Activated CD8-positive, alpha-beta memory T cell treated with anti-CD3 and anti-CD28 coated beads, Interleukin-2, amount 50 U/mL, for 1 hour (primary cell): ENCODE results near the gene PDP2.

Experiments
- DNase-seq: peaks from one replicate; pipeline ENCODE4 v3.0.0-alpha.2; 2020; ENCODE audit errors: extremely low read depth

PDP2 gene

DNA sequence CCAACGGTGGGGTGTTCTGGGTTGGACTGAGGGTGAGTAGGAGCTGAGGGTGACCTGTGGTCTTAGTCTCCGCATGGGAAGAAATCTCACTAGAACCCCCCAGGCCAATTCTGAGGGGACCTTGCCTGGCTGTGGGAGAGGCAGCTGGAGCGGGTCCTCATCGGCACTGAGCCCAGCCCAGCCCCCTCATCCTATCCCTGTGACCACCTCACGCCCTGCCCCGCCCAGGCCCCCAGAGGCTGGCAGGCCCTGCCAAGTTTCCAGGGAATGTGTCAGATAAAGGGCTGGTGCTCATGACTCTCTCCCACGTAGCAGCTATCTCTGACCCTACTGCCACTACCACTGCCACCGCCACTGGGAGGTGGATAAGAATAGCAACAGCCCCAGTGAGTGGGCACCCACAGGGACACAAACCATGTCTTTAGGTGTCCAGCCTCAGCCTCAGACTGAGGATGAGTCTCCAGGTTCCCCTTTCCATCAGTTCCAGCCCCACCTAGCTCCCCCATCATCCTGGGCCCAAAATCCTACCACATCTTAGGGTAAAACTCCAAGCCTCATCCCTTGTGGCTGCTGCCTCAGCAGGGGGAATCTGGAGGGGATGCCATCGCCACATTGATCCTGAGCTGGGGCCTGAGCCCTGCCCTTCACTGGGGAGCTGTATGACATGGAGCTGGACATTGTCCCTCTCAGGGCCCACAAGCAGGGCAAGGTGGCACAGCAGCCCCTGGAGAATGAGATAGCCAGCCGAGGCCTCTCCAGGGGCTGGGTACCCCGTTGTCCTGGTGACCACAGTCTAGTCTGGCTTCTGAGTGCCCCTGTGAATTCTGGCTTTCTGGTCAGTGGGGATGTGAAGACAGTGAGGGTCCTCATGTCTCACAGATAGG is 23.5 kb downstream of the PDP2 start:
- no peak for DNase-seq

DNA sequence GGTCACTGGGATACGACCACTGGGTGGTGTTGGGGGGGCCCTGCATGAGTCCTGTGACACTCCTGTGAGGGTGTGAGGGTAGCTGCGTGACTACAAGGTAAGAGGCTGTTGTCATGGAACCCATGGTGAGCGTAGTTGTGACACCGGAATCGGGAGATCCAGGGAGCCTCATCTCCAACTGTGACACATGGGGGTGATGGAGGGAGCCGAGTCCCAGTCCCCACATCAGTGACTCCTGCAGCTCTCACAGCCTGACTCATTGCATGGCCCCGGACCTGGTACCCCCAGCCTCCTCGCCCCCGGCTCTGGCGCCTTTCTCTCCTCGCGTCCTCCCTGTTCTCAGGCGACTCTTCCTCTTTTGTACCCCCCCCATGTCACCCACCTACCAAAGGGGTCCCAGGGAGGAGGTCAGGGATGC is 24.1 kb downstream of the PDP2 start:
- no peak for DNase-seq

DNA sequence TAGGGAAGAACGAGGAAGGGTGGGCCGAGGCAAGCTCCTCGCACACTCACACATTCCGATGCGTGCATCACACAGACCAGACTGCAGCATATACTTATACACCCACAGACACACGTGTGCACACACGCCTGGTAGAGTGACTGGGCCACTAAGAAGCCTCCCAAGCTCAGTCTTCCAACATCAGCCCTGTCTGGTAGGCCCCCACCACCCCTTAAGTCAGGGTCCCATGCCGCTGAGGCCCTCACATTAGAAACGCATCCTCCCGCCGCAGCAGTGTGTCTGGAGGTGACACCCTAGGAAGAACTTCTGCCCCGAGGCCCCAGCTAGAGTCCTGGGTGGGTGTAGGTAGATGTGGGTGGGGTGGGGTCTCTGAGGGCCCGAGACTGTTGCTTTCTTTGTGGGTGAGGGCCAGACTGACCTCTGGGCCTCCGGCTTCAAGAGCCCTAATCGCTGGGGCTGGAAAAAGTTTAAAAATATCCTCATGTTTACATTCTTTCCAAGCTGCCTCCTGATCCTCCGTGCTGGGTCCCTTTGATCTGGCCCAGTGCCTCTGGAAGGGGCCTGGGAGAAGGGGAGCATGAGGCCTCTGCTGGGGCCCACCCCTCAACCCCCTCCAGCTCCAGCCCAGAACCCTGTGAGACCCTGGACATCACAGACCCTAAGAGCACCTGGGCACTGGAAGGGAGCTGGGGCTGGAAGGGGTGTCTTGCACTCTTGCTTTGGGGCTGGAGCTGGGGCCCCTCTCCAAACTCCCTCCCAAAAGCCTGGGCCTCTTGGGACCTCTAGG is 24.7 kb downstream of the PDP2 start:
- no peak for DNase-seq

DNA sequence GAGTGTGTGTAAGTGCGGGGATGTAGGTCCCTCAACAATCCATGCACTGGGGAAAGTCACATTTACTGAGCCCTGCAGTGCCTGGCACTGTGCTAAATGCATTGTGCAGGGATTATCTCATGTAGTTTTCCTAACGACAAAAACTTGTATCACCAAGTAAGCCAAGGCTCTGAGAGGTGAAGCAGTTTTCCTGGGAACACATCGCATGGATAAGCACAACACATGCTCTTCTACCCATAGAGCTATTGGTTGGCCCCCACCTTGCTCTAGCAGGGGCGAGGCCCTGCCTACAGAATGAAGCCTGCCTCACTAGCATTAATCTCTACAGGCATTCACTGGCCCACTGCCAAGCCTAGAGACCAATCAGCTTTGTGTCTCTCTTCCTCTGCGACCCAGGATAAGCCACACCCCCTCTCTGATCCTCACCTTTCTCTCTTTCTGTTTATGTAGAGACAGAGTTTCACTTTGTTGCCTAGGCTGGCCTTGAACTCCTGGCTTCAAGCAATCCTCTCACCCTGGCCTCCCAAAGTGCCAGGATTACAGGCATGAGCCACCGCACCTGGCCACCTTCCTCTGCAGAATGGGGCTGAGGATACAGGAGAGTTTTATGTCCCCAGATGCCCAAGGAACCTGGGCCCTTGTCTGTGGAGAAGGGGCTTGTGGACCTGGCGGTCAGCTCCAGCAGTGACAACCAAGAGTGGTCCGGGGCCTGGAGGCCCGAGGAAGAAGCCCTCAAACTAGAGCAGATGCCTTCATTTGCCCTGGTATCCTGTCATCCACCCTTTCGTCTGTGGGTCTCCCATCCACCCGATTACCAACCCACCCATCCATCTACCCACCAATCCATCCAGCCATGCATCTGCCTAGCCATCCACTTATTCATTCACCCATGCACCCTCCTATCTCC is 25.6 kb downstream of the PDP2 start:
- DNase-seq, result no peak

DNA sequence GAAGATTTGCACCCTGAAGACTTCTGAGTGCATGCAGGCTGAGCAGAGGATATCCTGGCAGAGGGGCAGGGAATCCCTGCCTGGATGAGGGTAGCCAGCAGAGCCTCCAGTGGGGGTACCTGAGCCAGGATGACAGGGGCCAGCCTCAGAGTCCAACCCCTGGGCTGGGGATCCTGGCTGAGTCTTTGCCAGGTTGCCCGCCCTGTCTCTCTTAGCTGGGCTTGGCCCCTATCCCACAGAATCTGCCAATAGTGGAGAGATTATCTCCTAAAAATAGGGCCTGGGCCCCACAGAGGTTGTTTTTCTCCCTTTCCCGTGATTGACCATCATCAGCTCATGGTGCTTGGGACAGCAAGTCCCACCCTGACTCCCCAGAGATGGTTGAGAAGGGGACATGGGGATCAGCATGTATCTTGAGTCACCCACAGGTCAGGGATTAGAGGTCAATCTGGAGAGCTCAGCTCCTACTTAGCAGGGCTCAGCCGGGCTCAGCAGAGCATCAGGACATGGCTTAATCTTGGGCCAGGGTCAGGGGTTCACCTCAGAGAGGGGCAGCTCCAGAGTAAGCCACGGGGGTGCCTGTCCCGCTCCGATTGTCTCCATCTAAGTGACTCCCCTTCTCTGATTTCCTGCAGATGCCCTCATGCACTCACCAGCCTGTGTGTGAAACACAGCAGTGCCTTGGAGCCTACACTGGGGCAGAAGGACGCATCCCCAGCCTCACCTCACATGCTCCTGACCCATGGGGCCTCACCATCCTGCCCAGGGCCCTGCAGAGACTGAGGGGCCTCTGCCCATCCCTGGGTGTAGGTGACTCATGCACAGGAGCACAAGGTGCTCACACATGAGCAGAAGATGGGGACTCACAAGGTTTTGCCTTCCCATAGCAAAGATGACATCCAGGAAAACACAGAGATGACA is 26.9 kb downstream of the PDP2 start:
- DNase-seq, result no peak

DNA sequence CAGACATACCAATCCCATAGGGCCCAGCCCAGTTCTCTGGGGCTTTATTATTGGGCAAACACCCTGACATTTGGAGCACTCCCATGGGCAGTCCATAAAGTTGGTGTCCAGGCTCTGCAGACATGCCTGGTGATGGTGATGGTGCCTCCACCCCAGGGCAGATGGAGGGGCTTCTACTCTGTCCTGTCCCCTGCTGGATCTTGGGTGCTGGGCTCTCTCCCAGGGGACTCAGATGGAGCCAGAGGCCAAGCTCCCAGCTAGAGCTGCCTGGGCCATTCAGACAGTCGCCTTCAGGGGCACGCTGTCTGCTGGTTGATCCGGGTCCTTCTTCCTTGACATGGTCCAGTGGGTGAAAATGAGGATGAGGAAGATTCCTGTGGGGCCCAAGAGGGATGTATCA is 27.8 kb downstream of the PDP2 start:
- no peak for DNase-seq

DNA sequence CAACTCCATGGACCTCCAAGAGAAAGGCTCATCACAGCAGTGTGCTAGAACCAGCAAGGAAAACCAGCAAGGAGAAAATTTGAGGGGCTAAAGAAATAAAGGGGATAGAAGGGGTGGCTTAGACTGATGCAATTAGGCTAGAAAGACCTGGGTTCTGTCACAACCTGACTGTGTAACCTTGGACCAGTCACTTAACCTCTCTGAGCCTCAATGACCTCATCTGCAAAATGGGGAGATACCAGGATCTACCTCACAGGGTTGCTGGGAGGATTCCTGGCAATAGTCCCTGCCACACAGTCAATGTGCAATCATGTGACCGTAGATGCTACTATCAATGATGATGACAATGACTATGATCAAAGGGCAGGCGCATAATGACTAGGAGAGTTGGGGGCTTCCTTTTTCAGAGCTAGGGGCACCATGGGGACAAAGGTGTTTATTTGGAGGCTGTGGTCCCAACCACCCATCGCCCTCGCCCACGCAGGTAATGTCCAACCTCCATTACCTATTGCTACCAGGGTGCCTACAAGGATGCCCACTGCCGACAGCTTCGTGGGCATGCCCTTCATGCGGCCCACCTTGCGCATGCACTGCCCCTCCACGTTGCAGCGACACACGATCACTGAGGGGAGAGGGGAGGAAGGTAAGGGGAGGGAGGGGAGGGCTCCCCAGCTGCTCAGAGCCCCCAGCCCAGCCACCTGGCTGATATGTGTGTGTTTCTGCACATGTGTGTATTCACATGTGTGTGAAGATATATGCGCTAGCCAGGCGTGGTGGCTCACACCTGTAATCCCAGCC is 28.6 kb downstream of the PDP2 start:
- no peak for DNase-seq

DNA sequence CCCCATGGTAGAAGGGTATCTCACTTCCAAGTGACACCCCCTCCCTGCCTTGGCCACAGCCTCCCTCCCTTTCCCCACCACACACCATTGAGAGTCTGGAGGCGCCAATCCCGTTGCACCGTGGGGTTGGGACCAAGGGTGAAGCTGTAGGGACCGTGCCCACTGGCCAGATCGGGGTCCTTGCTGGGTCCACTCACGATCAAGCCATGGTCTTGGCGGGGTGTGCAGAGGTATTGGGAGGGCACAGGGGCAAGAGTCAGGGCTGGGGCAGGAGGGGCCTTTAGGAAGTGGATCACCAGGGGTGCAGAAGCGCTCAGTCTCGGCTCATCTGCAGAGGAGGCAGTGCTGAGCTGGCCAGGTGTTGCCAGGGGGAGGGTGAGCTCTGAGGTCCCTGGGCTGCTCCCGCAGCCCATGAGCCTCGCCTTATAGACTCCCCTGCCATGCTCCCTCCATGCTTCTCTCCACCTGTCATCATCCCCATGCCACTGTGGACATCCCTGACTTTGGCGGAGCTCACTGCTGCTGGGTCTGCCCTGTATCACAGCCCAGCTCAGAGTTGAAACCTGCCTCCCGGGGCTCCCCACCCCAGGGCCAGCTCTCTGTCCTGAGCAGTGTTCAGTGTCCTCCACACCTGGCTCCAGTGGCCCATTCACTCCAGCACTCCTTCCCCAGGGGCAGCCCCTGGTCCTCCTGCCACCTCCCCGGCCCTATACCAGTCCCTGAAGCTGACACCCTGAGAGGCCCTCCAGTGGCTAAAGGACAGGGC is 30.0 kb downstream of the PDP2 start:
- no peak for DNase-seq

DNA sequence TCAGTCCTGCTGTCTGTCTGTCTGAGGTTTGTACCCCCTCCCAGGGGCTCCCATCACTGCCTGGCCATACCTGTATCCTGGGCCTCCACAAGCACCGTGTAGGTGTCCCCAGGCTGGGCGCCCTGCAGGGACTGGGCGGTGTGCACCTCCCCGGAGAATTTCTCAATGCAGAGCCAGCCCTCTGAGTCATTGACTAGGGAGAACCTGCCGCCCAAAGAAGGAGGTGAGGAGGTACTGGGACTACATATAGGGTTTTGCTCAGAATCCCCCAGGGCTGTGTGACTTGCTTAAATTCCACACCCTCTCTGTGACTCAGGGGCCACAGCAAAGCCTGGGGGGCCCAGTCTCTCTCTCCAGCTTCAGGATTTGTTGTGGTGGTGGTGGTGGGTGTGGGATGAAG is 30.8 kb downstream of the PDP2 start:
- DNase-seq, result no peak

DNA sequence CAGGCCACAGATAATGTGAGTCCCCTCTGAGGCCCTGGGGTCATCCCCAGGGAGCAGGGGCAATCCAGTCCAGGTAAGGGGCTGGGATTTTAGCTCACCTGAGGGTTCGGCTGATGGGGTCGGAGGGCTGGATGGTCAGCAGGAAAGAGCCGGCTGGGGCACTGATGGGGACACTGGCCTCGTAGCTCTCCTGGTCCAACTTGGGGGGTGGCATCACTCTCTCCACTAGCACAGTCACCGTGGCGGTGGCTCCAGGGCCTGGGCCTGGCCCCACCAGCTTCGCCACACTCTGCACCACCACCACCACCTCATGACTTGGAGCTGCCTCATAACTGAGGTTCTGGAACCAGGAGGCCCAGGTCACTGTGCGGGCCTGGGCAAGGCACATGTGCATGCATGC is 31.5 kb downstream of the PDP2 start:
- DNase-seq, result no peak

DNA sequence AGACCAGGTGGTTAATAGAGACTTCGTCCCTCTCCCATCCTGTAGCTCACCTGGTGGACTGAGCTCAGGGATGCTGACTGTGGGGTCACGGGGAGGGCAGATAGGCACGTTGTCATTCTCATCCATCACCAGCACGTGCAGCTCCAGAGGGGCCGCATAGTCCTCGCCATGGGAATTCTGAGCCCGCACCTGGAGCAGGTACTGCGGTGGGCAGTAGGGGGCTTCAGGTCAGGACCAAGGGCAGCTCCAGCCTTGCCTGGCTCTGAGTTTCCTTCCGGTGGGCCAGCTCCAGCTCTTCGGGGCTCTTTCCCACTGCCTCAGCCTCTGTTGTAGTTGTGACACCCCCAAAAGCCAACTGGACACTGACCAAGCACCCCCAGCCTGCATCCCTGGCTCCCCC is 32.8 kb downstream of the PDP2 start:
- DNase-seq, result no peak

DNA sequence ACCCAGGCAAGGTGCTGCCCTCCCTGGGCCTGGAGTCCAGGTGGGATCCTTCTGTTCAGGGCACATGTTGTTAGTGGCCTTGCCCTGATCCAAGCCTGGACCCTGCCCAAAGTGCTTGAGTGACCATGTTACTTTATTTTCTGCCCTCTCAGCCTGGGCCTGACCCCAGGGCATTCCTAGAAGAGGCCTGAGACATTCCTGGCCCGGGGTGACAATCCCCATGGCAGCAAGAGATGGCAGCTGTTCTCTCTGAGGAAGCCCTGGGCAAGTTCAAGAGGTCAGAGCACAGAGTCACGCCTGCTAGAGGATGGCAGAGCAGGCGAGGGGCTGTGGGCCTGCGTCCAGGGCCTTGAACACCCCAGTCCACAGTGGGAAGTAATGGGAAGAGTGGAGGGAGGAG is 33.4 kb downstream of the PDP2 start:
- no peak for DNase-seq

DNA sequence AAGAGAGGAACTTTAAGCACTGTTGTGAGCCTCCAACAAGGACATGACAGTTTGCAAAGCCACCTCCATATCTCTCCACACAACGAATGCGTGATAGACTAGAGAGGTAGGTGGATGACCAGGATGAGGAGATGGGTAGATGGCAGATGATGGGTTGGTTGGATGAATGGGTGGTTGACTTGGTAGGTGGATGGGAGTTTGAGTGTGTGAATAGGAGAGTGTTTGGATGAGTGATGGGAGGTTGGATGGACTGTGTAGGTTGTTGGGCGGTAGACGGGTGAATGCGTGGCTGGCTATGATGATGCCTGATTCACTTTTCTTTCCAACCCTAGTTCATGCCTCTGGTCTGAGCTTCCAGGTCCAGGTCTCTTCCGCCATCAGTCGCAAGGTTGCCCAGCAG is 34.2 kb downstream of the PDP2 start:
- no peak for DNase-seq

DNA sequence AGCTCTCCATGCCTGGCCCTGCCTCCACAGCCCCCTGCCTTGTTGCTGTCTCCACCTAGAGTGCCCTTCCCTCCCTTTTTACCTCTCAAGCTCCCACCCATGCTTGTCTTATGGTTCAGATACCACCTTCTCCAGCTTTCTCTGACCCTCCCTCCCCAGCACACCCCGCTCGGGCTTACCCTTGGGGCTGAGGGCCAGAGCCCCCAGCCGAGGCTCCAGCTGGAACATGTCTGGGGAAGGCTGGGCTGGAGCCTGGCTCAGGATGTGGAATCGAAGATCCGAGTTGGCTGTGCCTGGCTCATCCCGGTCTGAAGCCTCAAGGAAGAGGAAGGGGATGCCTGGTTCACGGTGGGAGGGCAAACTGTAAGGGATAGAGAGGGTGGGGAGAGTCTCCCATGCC is 34.7 kb downstream of the PDP2 start:
- no peak for DNase-seq

DNA sequence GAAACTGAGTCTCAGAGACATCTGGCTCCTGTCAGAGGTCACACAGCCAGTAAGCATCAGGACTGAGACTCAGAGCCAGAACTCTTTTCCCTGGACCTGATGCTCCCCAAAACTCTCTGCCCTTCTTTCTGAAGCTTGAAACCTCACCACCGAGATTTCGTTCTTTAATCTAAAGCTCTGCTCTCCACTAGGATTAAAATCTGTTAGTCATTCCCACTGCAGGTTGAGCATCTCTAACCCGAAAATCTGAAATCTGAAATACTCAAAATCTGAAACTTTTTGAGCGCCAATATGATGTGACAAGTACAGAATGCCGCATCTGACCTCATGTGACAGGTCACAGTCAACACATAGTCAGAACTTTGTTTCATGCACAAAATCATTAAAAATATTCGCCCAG is 36.2 kb downstream of the PDP2 start:
- DNase-seq, result no peak

DNA sequence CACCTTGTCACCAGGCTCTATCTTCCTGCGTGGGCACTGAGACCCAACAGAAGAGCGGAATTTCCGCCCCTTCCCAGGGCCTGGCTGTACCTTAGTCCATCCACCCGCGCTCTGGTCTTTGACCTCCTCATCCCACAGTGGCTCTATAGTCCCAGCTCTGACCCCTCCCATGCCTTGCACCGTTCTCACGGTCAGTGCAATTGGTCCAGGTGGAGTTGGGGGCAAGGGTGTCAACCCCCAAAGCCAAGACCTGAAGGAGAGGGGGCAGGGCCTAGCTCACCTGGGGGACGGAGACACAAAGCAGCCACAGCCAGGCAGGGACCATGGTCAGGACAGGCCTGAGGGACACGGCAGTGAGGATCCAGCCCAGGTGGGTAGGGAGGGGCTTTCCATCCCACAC is 37.4 kb downstream of the PDP2 start:
- no peak for DNase-seq

DNA sequence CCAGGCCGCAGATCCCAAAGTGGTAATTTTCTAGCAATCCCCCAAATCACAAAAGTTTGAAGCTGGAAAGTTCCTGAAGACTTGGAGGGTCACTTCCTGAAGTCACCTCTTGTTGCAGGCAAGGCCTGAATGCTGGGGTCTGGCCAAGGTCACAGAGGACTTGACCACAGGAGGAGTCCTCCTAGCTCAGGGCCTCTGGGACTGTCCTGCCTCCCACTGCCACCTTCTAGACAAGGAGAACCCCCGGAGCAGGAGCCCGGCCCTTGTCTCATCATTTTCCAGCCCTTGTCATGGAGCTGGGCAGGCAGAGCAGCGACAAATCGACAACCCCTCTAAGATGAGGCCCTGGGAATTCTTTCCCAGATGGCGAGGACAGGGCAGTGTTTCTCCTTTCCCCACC is 38.0 kb downstream of the PDP2 start:
- DNase-seq, result no peak

DNA sequence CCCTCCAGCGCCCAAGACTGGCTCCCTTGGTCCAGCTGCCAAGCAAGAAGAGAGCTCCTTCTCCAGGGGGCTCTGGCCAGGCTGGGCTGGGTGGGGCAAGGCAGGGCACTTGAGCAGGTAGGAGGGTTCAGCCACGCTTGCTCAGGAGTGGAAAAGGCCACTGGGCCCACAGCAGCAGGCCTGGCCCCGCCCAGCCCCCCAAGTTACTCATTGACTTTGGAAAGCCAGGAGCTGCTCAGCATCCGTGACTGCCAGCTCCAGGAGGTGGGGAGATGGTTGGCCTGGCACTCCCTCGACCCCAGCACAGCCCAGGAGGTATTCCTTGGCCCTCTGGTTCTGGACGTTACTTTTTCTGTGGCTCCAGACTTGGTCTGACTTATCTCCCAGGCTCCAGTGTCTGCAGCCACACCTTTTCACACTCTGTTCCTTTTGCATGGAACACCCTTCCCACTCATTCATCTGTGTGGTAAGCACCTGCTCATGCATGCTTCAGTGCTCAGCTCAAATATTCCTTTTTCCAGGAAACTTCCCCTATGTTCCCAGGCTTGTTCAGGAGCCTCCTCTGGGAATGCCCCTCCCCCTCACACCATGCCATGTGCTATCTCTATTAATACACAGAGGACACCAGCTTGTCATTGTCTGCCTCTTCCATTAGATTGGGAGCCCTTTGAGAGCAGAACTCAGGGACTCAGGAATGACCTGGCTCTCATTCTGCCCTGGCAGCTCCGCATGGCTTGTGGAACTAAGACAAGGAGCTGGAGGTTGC is 38.7 kb downstream of the PDP2 start, which contains the start of gene CDH16:
TSS of gene CDH16 (minus strand) at position 83 of the 766 bp plus-strand sequence. CDS start 820 bp downstream, outside the sequence.
- DNase-seq, result no peak
